ENCODE data around the gene UBE2L3. TPM values are rescaled to one million over a fixed set of nuclear protein-coding genes. Genes with fewer than 3 reads are reported as not detected.

Gene UBE2L3
- total RNA-seq, 6 experiments from 2014 or later, result 16.8 to 34.4 (median 22.1) TPM

- no peak for TF ChIP-seq POLR2A (IDR thresholded peaks at IDR 0.05)
- no peak for TF ChIP-seq CTCF (IDR thresholded peaks at IDR 0.05)
- intact Hi-C loops (cut with DNase I), result no loop called here
- no peaks in the 10 kb centered on the region for H3K27me3 ChIP-seq
- no peak overlapping the region for H3K27ac ChIP-seq
- H3K36me3 ChIP-seq, result peaks cover 0 to 7% (median 0%) of the 10 kb centered on the region in 4 donors
- no peaks in the 10 kb centered on the region for H3K9me3 ChIP-seq
- H3K4me1 ChIP-seq, result peaks cover 0 to 19% (median 0%) of the 10 kb centered on the region in 4 donors
- WGBS (ENCODE audit: insufficient coverage, low coverage, low lambda C conversion rate, missing lambda C conversion rate), result no CpG with 5 or more reads among the region's 3 CpGs
- no peak for DNase-seq
- no peak for ATAC-seq
- H3K4me3 ChIP-seq, result no peak overlapping the region
These were observed 53.5 kb downstream of the UBE2L3 start for GRCh38 chr22:21621025-21621424.

GRCh38 chr22:21622011-21622918, 54.8 kb downstream of the UBE2L3 start:
- ATAC-seq, result peak in 2 of 4 donors; percentile 10 to 49
- H3K4me1 ChIP-seq, result peaks cover 0 to 19% (median 0%) of the 10 kb centered on the region in 4 donors
- H3K27me3 ChIP-seq, result no peaks in the 10 kb centered on the region
- TF ChIP-seq POLR2A (IDR thresholded peaks at IDR 0.05), result no peak
- no peak for TF ChIP-seq CTCF (IDR thresholded peaks at IDR 0.05)
- H3K9me3 ChIP-seq, result no peaks in the 10 kb centered on the region
- WGBS (ENCODE audit: insufficient coverage, low coverage, low lambda C conversion rate, missing lambda C conversion rate), result 59% methylated on average over 7 of the region's 17 CpGs
- DNase-seq, result no peak
- H3K4me3 ChIP-seq, result no peak overlapping the region
- intact Hi-C loops (cut with DNase I), result no loop called here
- H3K36me3 ChIP-seq, result peaks cover 0 to 7% (median 0%) of the 10 kb centered on the region in 4 donors
- no peak overlapping the region for H3K27ac ChIP-seq

- peaks cover 0 to 7% (median 0%) of the 10 kb centered on the region in 4 donors for H3K36me3 ChIP-seq
- peaks cover 0 to 19% (median 0%) of the 10 kb centered on the region in 4 donors for H3K4me1 ChIP-seq
- no peaks in the 10 kb centered on the region for H3K27me3 ChIP-seq
- H3K9me3 ChIP-seq, result no peaks in the 10 kb centered on the region
- TF ChIP-seq CTCF (IDR thresholded peaks at IDR 0.05) (no peak), POLR2A (IDR thresholded peaks at IDR 0.05) (no peak)
- WGBS (ENCODE audit: insufficient coverage, low coverage, low lambda C conversion rate, missing lambda C conversion rate), result 80% methylated on average over 11 of the region's 23 CpGs
- ATAC-seq, result no peak
- no peak for DNase-seq
- intact Hi-C loops (cut with DNase I), result no loop called here
- no peak overlapping the region for H3K4me3 ChIP-seq
- no peak overlapping the region for H3K27ac ChIP-seq
These were observed 55.6 kb downstream of the UBE2L3 start for GRCh38 chr22:21622919-21623647.

GRCh38 chr22:21623648-21623970, 56.1 kb downstream of the UBE2L3 start:
- ATAC-seq (no peak), DNase-seq (no peak)
- intact Hi-C loops (cut with DNase I), result no loop called here
- Histone ChIP-seq H3K36me3 (peaks cover 0 to 7% (median 0%) of the 10 kb centered on the region in 4 donors), H3K4me1 (peaks cover 0 to 19% (median 0%) of the 10 kb centered on the region in 4 donors), H3K27me3 (no peaks in the 10 kb centered on the region), H3K4me3 (no peak overlapping the region), H3K27ac (no peak overlapping the region), H3K9me3 (no peaks in the 10 kb centered on the region)
- WGBS (ENCODE audit: insufficient coverage, low coverage, low lambda C conversion rate, missing lambda C conversion rate), result no CpG with 5 or more reads among the region's 7 CpGs
- TF ChIP-seq CTCF (IDR thresholded peaks at IDR 0.05) (no peak), POLR2A (IDR thresholded peaks at IDR 0.05) (no peak)

Measured in right lobe of liver (tissue), 6 donors.